ENCODE results near the gene TTF1. TPM values are rescaled to one million over a fixed set of nuclear protein-coding genes. Genes with fewer than 3 reads are reported as not detected.

The TTF1 gene, protein sequence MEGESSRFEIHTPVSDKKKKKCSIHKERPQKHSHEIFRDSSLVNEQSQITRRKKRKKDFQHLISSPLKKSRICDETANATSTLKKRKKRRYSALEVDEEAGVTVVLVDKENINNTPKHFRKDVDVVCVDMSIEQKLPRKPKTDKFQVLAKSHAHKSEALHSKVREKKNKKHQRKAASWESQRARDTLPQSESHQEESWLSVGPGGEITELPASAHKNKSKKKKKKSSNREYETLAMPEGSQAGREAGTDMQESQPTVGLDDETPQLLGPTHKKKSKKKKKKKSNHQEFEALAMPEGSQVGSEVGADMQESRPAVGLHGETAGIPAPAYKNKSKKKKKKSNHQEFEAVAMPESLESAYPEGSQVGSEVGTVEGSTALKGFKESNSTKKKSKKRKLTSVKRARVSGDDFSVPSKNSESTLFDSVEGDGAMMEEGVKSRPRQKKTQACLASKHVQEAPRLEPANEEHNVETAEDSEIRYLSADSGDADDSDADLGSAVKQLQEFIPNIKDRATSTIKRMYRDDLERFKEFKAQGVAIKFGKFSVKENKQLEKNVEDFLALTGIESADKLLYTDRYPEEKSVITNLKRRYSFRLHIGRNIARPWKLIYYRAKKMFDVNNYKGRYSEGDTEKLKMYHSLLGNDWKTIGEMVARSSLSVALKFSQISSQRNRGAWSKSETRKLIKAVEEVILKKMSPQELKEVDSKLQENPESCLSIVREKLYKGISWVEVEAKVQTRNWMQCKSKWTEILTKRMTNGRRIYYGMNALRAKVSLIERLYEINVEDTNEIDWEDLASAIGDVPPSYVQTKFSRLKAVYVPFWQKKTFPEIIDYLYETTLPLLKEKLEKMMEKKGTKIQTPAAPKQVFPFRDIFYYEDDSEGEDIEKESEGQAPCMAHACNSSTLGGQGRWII
- polyA plus RNA-seq (2012; ENCODE audit: missing spikeins): 20.4 TPM

DNA sequence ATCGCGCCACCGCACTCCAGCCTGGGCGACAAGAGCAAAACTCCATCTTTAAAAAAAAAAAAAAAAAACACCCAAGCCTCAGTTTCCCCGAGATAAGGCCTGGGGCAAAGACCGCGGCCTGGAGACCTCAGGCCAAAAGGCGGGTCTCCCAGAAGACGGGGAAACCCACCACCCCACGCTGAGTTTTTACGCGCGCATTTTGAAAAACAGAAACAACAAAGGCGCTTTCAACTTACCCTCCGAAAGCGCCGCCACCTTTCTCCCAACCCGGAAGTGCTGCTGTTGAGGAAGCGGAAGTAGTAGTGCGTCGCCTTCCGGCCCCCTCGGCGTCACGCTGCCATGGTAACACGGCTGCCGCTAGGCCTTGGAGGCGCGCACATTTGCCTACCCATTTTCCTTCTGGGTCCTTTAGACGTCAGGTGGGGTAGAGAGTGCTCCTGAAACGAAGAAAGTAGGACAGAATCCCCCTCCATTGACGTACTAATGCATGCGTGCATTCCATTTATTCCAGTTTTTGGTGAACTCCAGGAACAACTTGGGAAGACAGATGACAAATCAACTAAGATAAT lies at the start of gene TTF1:
Gene TTF1, minus strand, starts transcription at position 287 of the 569 bp plus-strand sequence. CDS start 4,019 bp downstream, outside the sequence.
- FAIRE-seq (peak; percentile 90), DNase-seq (ENCODE audit: insufficient read length) (peak; percentile 86)
- TF ChIP-seq POLR2AphosphoS5 (IDR thresholded peaks at IDR 0.05; ENCODE audit: low read depth, low read length) (peak; percentile 62; the same call in 1 of the 2 replicates), TAF1 (IDR thresholded peaks at IDR 0.05; ENCODE audit: borderline replicate concordance, low read depth, low read length) (peak; percentile 62; the same call in 1 of the 2 replicates), POLR2A (IDR thresholded peaks at IDR 0.05; ENCODE audit: low read depth, low read length) (peak; percentile 76)

GRCh38 chr9:132456241-132456640 lies 49.6 kb upstream of the TTF1 start:
- no peak for DNase-seq (ENCODE audit: insufficient read length)
- TF ChIP-seq POLR2A (IDR thresholded peaks at IDR 0.05; ENCODE audit: low read depth, low read length): no peak
- TF ChIP-seq POLR2AphosphoS5 (IDR thresholded peaks at IDR 0.05; ENCODE audit: low read depth, low read length): no peak
- TF ChIP-seq TAF1 (IDR thresholded peaks at IDR 0.05; ENCODE audit: borderline replicate concordance, low read depth, low read length): no peak
- FAIRE-seq: no peak

- DNase-seq (ENCODE audit: insufficient read length): no peak
- no peak for TF ChIP-seq TAF1 (IDR thresholded peaks at IDR 0.05; ENCODE audit: borderline replicate concordance, low read depth, low read length)
- no peak for TF ChIP-seq POLR2A (IDR thresholded peaks at IDR 0.05; ENCODE audit: low read depth, low read length)
- no peak for TF ChIP-seq POLR2AphosphoS5 (IDR thresholded peaks at IDR 0.05; ENCODE audit: low read depth, low read length)
- FAIRE-seq: no peak
These were observed 44.6 kb upstream of the TTF1 start for GRCh38 chr9:132451276-132451675.

DNA sequence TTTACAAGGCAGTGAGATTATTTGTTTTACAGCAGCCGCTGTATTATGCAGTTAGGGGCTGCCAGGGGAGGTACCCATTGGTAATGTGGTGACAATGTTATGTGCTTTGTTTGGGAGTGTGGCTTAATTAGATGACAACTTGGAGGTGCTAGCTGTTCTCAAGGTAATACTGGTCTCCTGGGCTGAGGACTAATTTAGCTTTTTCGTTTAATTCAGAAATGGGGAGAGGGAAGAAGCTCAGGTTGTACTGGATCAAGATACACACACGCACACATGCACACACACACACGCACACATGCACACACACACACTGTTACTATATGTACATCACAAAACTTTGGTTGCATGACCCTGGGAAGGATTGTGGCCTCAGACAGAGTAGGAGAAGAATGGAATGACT lies 41.3 kb upstream of the TTF1 start:
- FAIRE-seq (no peak), DNase-seq (ENCODE audit: insufficient read length) (no peak)
- TF ChIP-seq POLR2AphosphoS5 (IDR thresholded peaks at IDR 0.05; ENCODE audit: low read depth, low read length) (no peak), POLR2A (IDR thresholded peaks at IDR 0.05; ENCODE audit: low read depth, low read length) (no peak), TAF1 (IDR thresholded peaks at IDR 0.05; ENCODE audit: borderline replicate concordance, low read depth, low read length) (no peak)

DNA sequence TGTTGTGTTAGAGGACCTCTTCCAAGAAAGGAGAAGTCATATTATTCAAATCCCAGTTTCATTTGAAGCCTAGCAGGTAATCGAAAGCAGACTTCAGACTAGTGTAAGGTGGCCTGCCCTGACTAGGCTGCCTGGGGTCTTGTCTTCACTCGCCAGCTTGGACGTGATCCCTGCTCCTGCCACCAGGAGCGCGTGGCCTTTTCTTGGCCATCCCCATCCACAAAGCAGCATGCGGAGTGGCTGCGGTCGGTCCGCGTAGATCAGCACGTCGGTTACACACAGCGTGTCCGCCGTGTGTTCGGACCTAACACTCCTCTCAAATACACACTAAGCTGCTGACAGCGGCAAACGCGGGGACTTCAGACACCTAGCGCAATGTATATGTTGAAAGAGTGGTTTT lies 40.7 kb upstream of the TTF1 start:
- no peak for FAIRE-seq
- TF ChIP-seq POLR2A (IDR thresholded peaks at IDR 0.05; ENCODE audit: low read depth, low read length) (no peak), TAF1 (IDR thresholded peaks at IDR 0.05; ENCODE audit: borderline replicate concordance, low read depth, low read length) (no peak), POLR2AphosphoS5 (IDR thresholded peaks at IDR 0.05; ENCODE audit: low read depth, low read length) (no peak)
- DNase-seq (ENCODE audit: insufficient read length): no peak

DNA sequence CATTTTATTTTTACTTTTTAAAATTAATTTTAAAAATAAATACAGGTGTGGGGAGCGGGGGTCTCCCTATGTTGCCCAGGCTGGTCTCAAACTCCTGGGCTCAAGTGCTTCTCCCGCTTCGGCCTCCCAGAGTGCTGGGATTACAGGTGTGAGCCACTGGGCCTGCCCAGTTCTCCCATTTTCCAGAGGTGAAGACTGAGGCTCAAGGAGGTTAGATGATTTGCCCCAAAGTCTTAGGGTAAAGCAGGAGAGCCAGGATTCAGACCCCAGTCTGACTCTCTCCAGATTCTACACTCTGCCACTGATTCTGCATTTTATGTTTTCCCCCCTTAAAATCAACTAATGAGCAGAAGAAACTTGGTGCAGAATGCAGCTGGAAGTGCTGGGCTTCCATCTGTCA lies 40.2 kb upstream of the TTF1 start:
- TF ChIP-seq TAF1 (IDR thresholded peaks at IDR 0.05; ENCODE audit: borderline replicate concordance, low read depth, low read length): no peak
- no peak for TF ChIP-seq POLR2AphosphoS5 (IDR thresholded peaks at IDR 0.05; ENCODE audit: low read depth, low read length)
- no peak for TF ChIP-seq POLR2A (IDR thresholded peaks at IDR 0.05; ENCODE audit: low read depth, low read length)
- no peak for DNase-seq (ENCODE audit: insufficient read length)
- no peak for FAIRE-seq

DNA sequence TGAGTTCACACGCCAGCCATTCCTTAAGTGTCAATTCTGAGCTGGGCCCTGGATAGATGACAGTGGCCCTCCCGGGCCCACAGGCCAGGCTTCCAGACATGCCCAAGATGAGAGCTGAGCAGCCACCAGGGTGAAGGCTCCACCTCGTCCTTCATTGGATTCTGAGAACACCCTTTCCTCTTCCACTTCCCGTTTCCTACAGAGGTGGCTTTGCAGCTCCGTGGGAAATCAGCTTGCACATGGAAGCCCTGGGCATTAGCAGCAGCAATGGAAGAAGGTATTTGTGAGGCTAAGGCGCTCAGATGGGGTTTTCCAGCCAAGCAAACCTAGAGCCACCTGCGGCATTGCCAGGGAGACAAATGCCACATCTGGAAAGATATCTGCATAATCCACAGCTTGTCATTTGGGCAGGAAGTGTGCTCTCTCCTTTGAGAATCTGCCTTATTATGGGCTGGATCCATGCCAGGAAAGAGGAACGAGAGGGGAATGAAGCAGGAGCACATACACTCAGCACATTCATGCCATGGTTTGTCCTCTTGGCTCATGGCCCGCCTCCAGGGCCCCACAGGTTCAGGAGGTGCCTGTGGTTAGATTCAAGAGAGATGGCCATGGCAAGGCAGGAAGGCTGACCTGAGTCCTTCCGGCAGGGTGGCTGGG lies 37.4 kb upstream of the TTF1 start:
- FAIRE-seq (no peak), DNase-seq (ENCODE audit: insufficient read length) (no peak)
- TF ChIP-seq POLR2AphosphoS5 (IDR thresholded peaks at IDR 0.05; ENCODE audit: low read depth, low read length): no peak
- no peak for TF ChIP-seq POLR2A (IDR thresholded peaks at IDR 0.05; ENCODE audit: low read depth, low read length)
- no peak for TF ChIP-seq TAF1 (IDR thresholded peaks at IDR 0.05; ENCODE audit: borderline replicate concordance, low read depth, low read length)

DNA sequence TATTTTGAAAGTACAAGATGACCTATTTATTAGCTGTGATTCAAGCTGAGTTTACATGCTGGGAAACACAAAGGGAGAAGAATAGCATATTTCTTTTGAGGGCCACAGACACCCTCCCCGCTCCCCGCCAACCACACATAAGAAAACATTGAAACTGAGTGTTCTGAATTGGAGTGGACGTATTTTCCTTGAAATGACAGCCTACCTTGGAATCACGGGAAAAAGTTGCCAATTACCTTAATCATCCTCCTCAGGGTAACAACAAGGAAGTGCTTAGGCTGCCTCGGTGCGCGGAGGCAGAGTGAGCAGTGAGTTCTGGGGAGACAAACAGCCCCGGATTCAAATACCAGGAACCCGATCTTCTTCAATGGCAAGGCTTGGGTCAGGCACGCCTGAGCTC lies 34.8 kb upstream of the TTF1 start:
- no peak for DNase-seq (ENCODE audit: insufficient read length)
- FAIRE-seq: no peak
- TF ChIP-seq POLR2AphosphoS5 (IDR thresholded peaks at IDR 0.05; ENCODE audit: low read depth, low read length) (no peak), TAF1 (IDR thresholded peaks at IDR 0.05; ENCODE audit: borderline replicate concordance, low read depth, low read length) (no peak), POLR2A (IDR thresholded peaks at IDR 0.05; ENCODE audit: low read depth, low read length) (no peak)

DNA sequence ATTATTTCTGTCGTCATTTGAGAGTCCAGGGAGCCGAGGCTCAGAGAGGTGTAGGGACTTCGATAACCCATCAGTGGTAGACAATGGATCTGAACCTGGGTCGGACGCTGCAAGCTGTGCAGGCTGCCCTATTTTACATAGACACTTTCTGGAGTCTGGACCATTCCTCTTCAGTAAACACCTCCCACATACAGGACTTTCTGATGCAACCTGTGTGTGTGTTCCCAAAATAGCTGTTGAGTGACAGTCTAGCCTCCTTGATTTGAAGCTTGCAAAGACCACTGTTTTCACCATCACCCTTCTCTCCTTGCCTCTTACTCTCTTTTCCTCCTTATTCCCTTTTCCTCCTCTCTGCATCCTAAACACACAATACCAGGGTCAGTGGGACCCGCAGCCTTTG lies 34.1 kb upstream of the TTF1 start:
- no peak for DNase-seq (ENCODE audit: insufficient read length)
- TF ChIP-seq TAF1 (IDR thresholded peaks at IDR 0.05; ENCODE audit: borderline replicate concordance, low read depth, low read length): no peak
- no peak for TF ChIP-seq POLR2AphosphoS5 (IDR thresholded peaks at IDR 0.05; ENCODE audit: low read depth, low read length)
- TF ChIP-seq POLR2A (IDR thresholded peaks at IDR 0.05; ENCODE audit: low read depth, low read length): no peak
- FAIRE-seq: no peak

DNA sequence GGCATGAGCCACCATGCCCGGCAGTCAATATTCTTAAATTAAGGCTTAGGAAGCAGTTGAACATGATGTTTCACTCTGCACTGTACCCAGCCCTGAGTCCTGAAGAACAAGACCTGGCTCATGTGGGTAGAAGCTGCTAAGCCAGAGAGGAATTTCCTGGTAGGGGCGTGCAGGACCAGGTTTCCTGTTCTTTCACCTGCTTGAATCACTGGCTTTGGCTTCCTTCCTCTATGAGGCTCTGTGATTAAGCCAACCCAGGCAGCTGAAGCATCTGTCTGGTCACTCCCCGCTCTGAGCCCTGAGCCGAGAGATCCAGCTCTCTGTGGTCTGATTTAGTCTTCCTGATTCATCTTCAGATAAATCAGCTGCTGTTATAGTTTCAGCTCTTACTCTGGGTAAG lies 32.5 kb upstream of the TTF1 start:
- DNase-seq (ENCODE audit: insufficient read length): no peak
- no peak for FAIRE-seq
- no peak for TF ChIP-seq POLR2AphosphoS5 (IDR thresholded peaks at IDR 0.05; ENCODE audit: low read depth, low read length)
- TF ChIP-seq TAF1 (IDR thresholded peaks at IDR 0.05; ENCODE audit: borderline replicate concordance, low read depth, low read length): no peak
- TF ChIP-seq POLR2A (IDR thresholded peaks at IDR 0.05; ENCODE audit: low read depth, low read length): no peak

DNA sequence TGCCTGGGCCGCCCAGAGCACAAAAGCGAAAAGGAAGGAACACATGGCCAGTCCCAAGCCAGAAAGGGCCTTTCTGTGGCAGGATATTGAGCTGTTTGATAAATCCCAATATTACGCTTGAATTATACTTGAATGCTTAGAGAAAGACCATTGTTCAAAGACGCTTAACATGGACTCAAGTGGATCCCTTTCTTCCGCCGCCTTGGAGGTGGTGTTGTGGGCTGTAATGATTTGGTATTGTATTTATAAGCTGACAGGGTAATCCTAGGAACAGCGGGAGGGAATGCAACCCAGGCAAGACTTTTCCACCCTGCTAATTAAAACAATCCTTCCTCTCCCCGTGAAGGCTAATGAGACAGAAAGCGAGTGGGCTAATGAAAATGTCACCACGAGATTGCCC lies 28.2 kb upstream of the TTF1 start:
- FAIRE-seq (no peak), DNase-seq (ENCODE audit: insufficient read length) (no peak)
- TF ChIP-seq TAF1 (IDR thresholded peaks at IDR 0.05; ENCODE audit: borderline replicate concordance, low read depth, low read length) (no peak), POLR2AphosphoS5 (IDR thresholded peaks at IDR 0.05; ENCODE audit: low read depth, low read length) (no peak), POLR2A (IDR thresholded peaks at IDR 0.05; ENCODE audit: low read depth, low read length) (no peak)
